Esophagus squamous epithelium (tissue), 5 donors: Measurements from ENCODE around the gene SYF2. TPM values are rescaled to one million over a fixed set of nuclear protein-coding genes. Genes with fewer than 3 reads are reported as not detected.

Experiments used
- DNase-seq: peaks from one replicate; lab custom pipeline; 2025; lab: John Stamatoyannopoulos, UW
- H3K27ac ChIP-seq, 4 donors: fragments of 200-600 bp; sonication (generic); one replicate each; pipeline ENCODE4 v1.5.1; 2016 to 2019; ENCODE audit warnings: mild to moderate bottlenecking in 1 of 4
- H3K27me3 ChIP-seq, 4 donors: fragments of 200-600 bp; sonication (generic); 1 replicate in 3 of 4; 2 replicates in 1 of 4; pipeline versions ENCODE4 v1.5.1 to v1.6.0; 2017 to 2021; ENCODE audit warnings: antibody characterized with exemption in 1 of 4
- H3K36me3 ChIP-seq, 3 donors: fragments of 200-600 bp; sonication (generic); one replicate each; pipeline ENCODE4 v1.5.1; 2016 to 2019
- H3K4me1 ChIP-seq, 3 donors: fragments of 200-600 bp; sonication (generic); one replicate each; pipeline ENCODE4 v1.5.1; 2017 to 2019
- H3K4me3 ChIP-seq, 4 donors: fragments of 200-600 bp; sonication (generic); 1 replicate in 3 of 4; 2 replicates in 1 of 4; pipeline ENCODE4 v1.5.1; 2016 to 2019; ENCODE audit warnings: mild to moderate bottlenecking in 2 of 4, moderate library complexity in 1 of 4
- H3K9me3 ChIP-seq, 3 donors: fragments of 200-600 bp; sonication (generic); one replicate each; pipeline ENCODE4 v1.5.1; 2016 to 2019
- CTCF ChIP-seq, 6 experiments: fragments of 450-650 bp in 4 of 6; fragments of 200-600 bp in 2 of 6; sonication (generic) in 2 of 6; IDR thresholded peaks; one replicate each; pipeline ENCODE4 v1.5.1; 2016 to 2019; ENCODE audit warnings: antibody characterized with exemption in 6 of 6, mild to moderate bottlenecking in 4 of 6, moderate library complexity in 4 of 6
- POLR2A ChIP-seq, 4 donors: fragments of 450-650 bp; IDR thresholded peaks; one replicate each; pipeline ENCODE4 v1.6.1; 2017; ENCODE audit warnings: antibody characterized with exemption in 4 of 4, mild to moderate bottlenecking in 4 of 4, moderate library complexity in 3 of 4
- WGBS, 2 donors: methylation state at CpG; one replicate each; pipeline ENCODE4 v1.1.5; 2018; 5-methylcytosine and 5-hydroxymethylcytosine counted together
- intact Hi-C: fragments of 100-400 bp; cut with DNase I; formaldehyde crosslinking; loops from one replicate; pipeline ENCODE4 v1.15.0; 2022
- total RNA-seq, 4 donors: library from RNA; depleted of rRNA; stranded (reverse); fragments of >200 nt; gene quantifications; one replicate each; pipeline ENCODE4 v1.1.0, GENCODE V29; 2016
- donor health status: DM: yes; HTN: yes; CAD: no.

Gene SYF2
- total RNA-seq, 4 donors from 2014 or later = 14.5 to 53.2 (median 37.1) TPM

GRCh38 chr1:25182629-25183028 is 49.7 kb downstream of the SYF2 start:
- H3K36me3 ChIP-seq = no peaks in the 10 kb centered on the region
- intact Hi-C loops = no loop called here
- WGBS, 2 donors = 78 to 80% methylated on average over 10 to 12 of the region's 14 CpGs
- peaks cover 0 to 16% (median 2%) of the 10 kb centered on the region in 4 donors for H3K27me3 ChIP-seq
- no peak for TF ChIP-seq POLR2A (IDR thresholded peaks at IDR 0.05)
- TF ChIP-seq CTCF (IDR thresholded peaks at IDR 0.05) = no peak
- no peak overlapping the region for H3K27ac ChIP-seq
- H3K4me1 ChIP-seq = no peaks in the 10 kb centered on the region
- H3K4me3 ChIP-seq = no peak overlapping the region
- DNase-seq = no peak
- H3K9me3 ChIP-seq = no peaks in the 10 kb centered on the region

GRCh38 chr1:25180996-25181395 is 51.3 kb downstream of the SYF2 start:
- H3K9me3 ChIP-seq = no peaks in the 10 kb centered on the region
- H3K4me1 ChIP-seq = no peaks in the 10 kb centered on the region
- no peak overlapping the region for H3K27ac ChIP-seq
- WGBS, 2 donors = 78 to 79% methylated on average over 5 to 6 of the region's 6 CpGs
- intact Hi-C loops = no loop called here
- TF ChIP-seq CTCF (IDR thresholded peaks at IDR 0.05) (no peak), POLR2A (IDR thresholded peaks at IDR 0.05) (no peak)
- no peaks in the 10 kb centered on the region for H3K36me3 ChIP-seq
- no peak overlapping the region for H3K4me3 ChIP-seq
- peaks cover 0 to 16% (median 2%) of the 10 kb centered on the region in 4 donors for H3K27me3 ChIP-seq
- DNase-seq = no peak

- Histone ChIP-seq H3K27ac (no peak overlapping the region), H3K4me1 (no peaks in the 10 kb centered on the region), H3K27me3 (peaks cover 0 to 12% (median under 1%) of the 10 kb centered on the region in 4 donors), H3K9me3 (no peaks in the 10 kb centered on the region), H3K36me3 (no peaks in the 10 kb centered on the region), H3K4me3 (no peak overlapping the region)
- TF ChIP-seq POLR2A (IDR thresholded peaks at IDR 0.05) (no peak), CTCF (IDR thresholded peaks at IDR 0.05) (no peak)
- DNase-seq = no peak
- 59 to 72% methylated on average over 3 of the region's 7 CpGs for WGBS, 2 donors
- intact Hi-C loops = no loop called here
Observed at GRCh38 chr1:25178917-25179561, 53.3 kb downstream of the SYF2 start.

- H3K27ac ChIP-seq = no peak overlapping the region
- intact Hi-C loops = no loop called here
- WGBS, 2 donors = 89 to 96% methylated on average over 8 to 10 of the region's 13 CpGs
Observed at GRCh38 chr1:25174730-25175612, 57.3 kb downstream of the SYF2 start.

More at GRCh38 chr1:25174730-25175612, 57.3 kb downstream of the SYF2 start:
- no peak for DNase-seq
- Histone ChIP-seq H3K4me3 (no peak overlapping the region), H3K9me3 (no peaks in the 10 kb centered on the region), H3K4me1 (no peaks in the 10 kb centered on the region), H3K27me3 (no peaks in the 10 kb centered on the region), H3K36me3 (no peaks in the 10 kb centered on the region)
- TF ChIP-seq CTCF (IDR thresholded peaks at IDR 0.05) (no peak), POLR2A (IDR thresholded peaks at IDR 0.05) (no peak)
